HepG2 (cell line): ENCODE results near the gene CRIP1. TPM values are rescaled to one million over a fixed set of nuclear protein-coding genes. Genes with fewer than 3 reads are reported as not detected.

Source experiments
- ATAC-seq: fragments of 200-7000 bp; cut with Tn5 transposase; 3 replicates; pipeline ENCODE4 v1.9.1; 2020; ENCODE audit warnings: mild to moderate bottlenecking, moderate library complexity
- BruUV-seq: library from RNA; stranded (reverse); fragments of 400-500 nt; replicated peaks from 2 replicates; lab custom pipeline; 2021; lab: Mats Ljungman, UMichigan
- CTCF ChIA-PET: fragments of 300-600 bp; formaldehyde crosslinking; extraction: SDS; loops from one replicate; lab custom pipeline; 2021; ENCODE audit warnings: low total read pairs, inconsistent platforms, low intra/inter-chr PET ratio; lab: Yijun Ruan, JAX
- POLR2A ChIA-PET: fragments of 350-600 bp; sonication (Branson Sonifier 250); formaldehyde crosslinking; loops from one replicate; lab custom pipeline; 2020; ENCODE audit warnings: antibody characterized with exemption, inconsistent platforms; lab: Yijun Ruan, JAX
- DNase-seq: peaks from one replicate; pipeline ENCODE4 v3.0.0-alpha.2; 2015; ENCODE audit warnings: low spot score
- FAIRE-seq: peaks from 3 replicates; lab custom pipeline; 2011; peaks lifted over from hg19 to GRCh38; lab: Jason Lieb, UNC
- H2AFZ ChIP-seq: one replicate; pipeline ENCODE4 v1.6.1; 2011; ENCODE audit warnings: low read length, inconsistent platforms
- H3K27ac ChIP-seq: fragments of 300-600 bp; 3 replicates; pipeline ENCODE4 v1.8.0; 2011; ENCODE audit warnings: mixed run types, mild to moderate bottlenecking, mixed read lengths, low read length, inconsistent platforms; ENCODE audit not compliant: insufficient read depth; ENCODE audit errors: extremely low read length
- H3K27me3 ChIP-seq, 2 experiments: fragments of 200-600 bp in 1 of 2; 2 replicates in 1 of 2; 3 replicates in 1 of 2; pipeline versions ENCODE4 v1.6.0 to v1.8.0; 2011; ENCODE audit warnings: low read length in 2 of 2, mild to moderate bottlenecking in 2 of 2, moderate library complexity in 2 of 2, inconsistent platforms in 1 of 2; ENCODE audit not compliant: insufficient read depth in 2 of 2, control insufficient read depth in 1 of 2
- H3K36me3 ChIP-seq, 2 experiments: fragments of 200-600 bp in 1 of 2; replicated peaks in 1 of 2; 2 replicates in 1 of 2; 3 replicates in 1 of 2; pipeline versions ENCODE4 v1.5.1 to v1.8.0; 2011; ENCODE audit warnings: low read length in 2 of 2, inconsistent platforms in 1 of 2; ENCODE audit not compliant: insufficient read depth in 2 of 2, control insufficient read depth in 1 of 2
- H3K4me1 ChIP-seq: 2 replicates; pipeline ENCODE4 v1.5.1; 2012; ENCODE audit warnings: low read length, inconsistent platforms; ENCODE audit not compliant: insufficient read depth
- H3K4me2 ChIP-seq: 2 replicates; pipeline ENCODE4 v1.6.0; 2011; ENCODE audit warnings: low read depth, low read length, inconsistent platforms
- H3K4me3 ChIP-seq, 3 experiments: fragments of 200-600 bp in 1 of 3; sonication (generic), shearing (Covaris generic) in 1 of 3; replicated peaks in 1 of 3; 2 replicates each; pipeline ENCODE4 v1.5.1; 2011 to 2016; ENCODE audit warnings: low read length in 3 of 3, inconsistent platforms in 2 of 3, low read depth in 2 of 3, mild to moderate bottlenecking in 2 of 3, control low read depth in 1 of 3, mixed read lengths in 1 of 3; ENCODE audit not compliant: insufficient read depth in 1 of 3
- H3K79me2 ChIP-seq: one replicate; pipeline ENCODE4 v1.6.1; 2011; ENCODE audit warnings: low read length, inconsistent platforms; ENCODE audit not compliant: insufficient read depth
- H3K9ac ChIP-seq: 2 replicates; pipeline ENCODE4 v1.6.0; 2011; ENCODE audit warnings: mild to moderate bottlenecking, low read depth, low read length, inconsistent platforms; ENCODE audit not compliant: insufficient read depth
- H3K9me3 ChIP-seq: 2 replicates; pipeline ENCODE4 v1.5.1; 2012; ENCODE audit warnings: mild to moderate bottlenecking, low read length
- H4K20me1 ChIP-seq: 2 replicates; pipeline ENCODE4 v1.6.0; 2011; ENCODE audit warnings: inconsistent platforms, mild to moderate bottlenecking, low read length, moderate library complexity; ENCODE audit not compliant: insufficient read depth
- AGO2 ChIP-seq: fragments of 200-400 bp; formaldehyde crosslinking; optimal IDR thresholded peaks from 2 replicates; pipeline ENCODE3; 2017; ENCODE audit warnings: mild to moderate bottlenecking, low read depth, low read length, moderate library complexity
- NFAT5 ChIP-seq: sonication (generic); formaldehyde crosslinking; IDR thresholded peaks from 2 replicates; pipeline ENCODE4 v1.4.0; 2020; ENCODE audit warnings: missing genetic modification reagents
- RBFOX2 ChIP-seq: fragments of 200-400 bp; formaldehyde crosslinking; IDR thresholded peaks from 2 replicates; pipeline ENCODE4 v1.6.1; 2017; ENCODE audit warnings: low read depth, mild to moderate bottlenecking, low read length
- SNAPC5 ChIP-seq: sonication (generic); formaldehyde crosslinking; IDR thresholded peaks from 2 replicates; pipeline ENCODE4 v1.8.1; 2023; ENCODE audit warnings: mild to moderate bottlenecking, missing genetic modification reagents, borderline replicate concordance
- whole genome bisulfite sequencing: methylation state at CpG from one replicate; pipeline ENCODE4 v1.1.6; 2017; ENCODE audit warnings: low lambda C conversion rate; 5-methylcytosine and 5-hydroxymethylcytosine counted together
- in situ Hi-C: cut with HindIII; loops from 2 replicates; pipeline ENCODE4 v1.10.0; 2017; ENCODE audit warnings: low pct_unique_long_range_greater_than_20kb; ENCODE audit not compliant: extremely low pct_ligation_motif_present
- intact Hi-C: fragments of 100-400 bp; cut with micrococcal nuclease; formaldehyde crosslinking; loops from one replicate; pipeline ENCODE4 v1.10.0; 2022; ENCODE audit not compliant: unreplicated experiment
- polyA plus RNA-seq, 8 experiments: library from polyadenylated mRNA; depleted of rRNA in 3 of 8; stranded (reverse) in 7 of 8; unstranded in 1 of 8; fragments of >200 nt; fragmentation: Illumina TruSeq in 4 of 8; extraction: Trizol in 4 of 8; gene quantifications; 2 replicates each; pipeline versions ENCODE4 v1.2.1 to v1.2.3, GENCODE V29; 2011 to 2016; ENCODE audit warnings: low read depth in 4 of 8, missing spikeins in 1 of 8, mixed read lengths in 1 of 8; ENCODE audit not compliant: insufficient read depth in 1 of 8
- total RNA-seq, 5 experiments: library from RNA; depleted of rRNA; stranded (reverse); fragments of >200 nt; fragmentation: Illumina TruSeq; extraction: Trizol; gene quantifications; 2 replicates each; pipeline ENCODE4 v1.2.3, GENCODE V29; 2016; ENCODE audit warnings: low read depth in 1 of 5

The CRIP1 gene
- total and polyA plus RNA-seq, 2 of the 13 experiments (the other 11 are each of a cell fraction or from before 2014, with no cell fraction given): 53.9 to 59.5 TPM

GRCh38 chr14:105466531-105467248 is 20.0 kb upstream of the CRIP1 start:
- H3K27ac ChIP-seq: no peak overlapping the region
- intact Hi-C loops: no loop called here
- in situ Hi-C loops: no loop called here
- no peaks in the 10 kb centered on the region for H3K79me2 ChIP-seq
- no peaks in the 10 kb centered on the region for H4K20me1 ChIP-seq
- no peak overlapping the region for H3K4me3 ChIP-seq
- FAIRE-seq (no peak), ATAC-seq (no peak), DNase-seq (no peak)
- no TSS peak for BruUV-seq
- ChIA-PET CTCF (no interaction called here), POLR2A (no interaction called here)
- H3K27me3 ChIP-seq: no peaks in the 10 kb centered on the region
- TF ChIP-seq NFAT5 (CRISPR knock-in tag) (no peak), RBFOX2 (0 out of 2 replicates have a peak, but pooled peaks have one; percentile 26), AGO2 (peak; percentile 72), SNAPC5 (CRISPR knock-in tag) (no peak)
- H3K9me3 ChIP-seq: no peaks in the 10 kb centered on the region
- H3K4me2 ChIP-seq: no peak overlapping the region
- H3K9ac ChIP-seq: no peak overlapping the region
- no peaks in the 10 kb centered on the region for H3K4me1 ChIP-seq
- H3K36me3 ChIP-seq: peaks cover 14 to 30% of the 10 kb centered on the region in 2 experiments; a peak in 4 of 5 replicates
- 95% methylated on average over 33 of the region's 53 CpGs for WGBS
- H2AFZ ChIP-seq: no peak overlapping the region
